GM12892 (cell line): Measurements from ENCODE around the gene PTEN.
A peak's percentile ranks its signal among the peaks of the same experiment; 100 is the strongest.

Experiments used
- DNase-seq: peaks from one replicate; pipeline ENCODE4 v3.0.0; 2011; ENCODE audit not compliant: insufficient read length
- FAIRE-seq: peaks from 2 replicates; lab custom pipeline; 2011; peaks lifted over from hg19 to GRCh38; lab: Jason Lieb, UNC
- POLR2A ChIP-seq: IDR thresholded peaks from 2 replicates; pipeline ENCODE4 v1.6.1; 2011; ENCODE audit warnings: low read depth, low read length, control low read depth
- POLR2AphosphoS5 ChIP-seq: IDR thresholded peaks from 2 replicates; pipeline ENCODE4 v1.6.1; 2011; ENCODE audit warnings: low read depth, low read length, control low read depth
- TAF1 ChIP-seq: IDR thresholded peaks from 2 replicates; pipeline ENCODE4 v1.6.1; 2011; ENCODE audit warnings: low read depth, mild to moderate bottlenecking, control low read depth, low read length, borderline replicate concordance

Gene PTEN

DNA sequence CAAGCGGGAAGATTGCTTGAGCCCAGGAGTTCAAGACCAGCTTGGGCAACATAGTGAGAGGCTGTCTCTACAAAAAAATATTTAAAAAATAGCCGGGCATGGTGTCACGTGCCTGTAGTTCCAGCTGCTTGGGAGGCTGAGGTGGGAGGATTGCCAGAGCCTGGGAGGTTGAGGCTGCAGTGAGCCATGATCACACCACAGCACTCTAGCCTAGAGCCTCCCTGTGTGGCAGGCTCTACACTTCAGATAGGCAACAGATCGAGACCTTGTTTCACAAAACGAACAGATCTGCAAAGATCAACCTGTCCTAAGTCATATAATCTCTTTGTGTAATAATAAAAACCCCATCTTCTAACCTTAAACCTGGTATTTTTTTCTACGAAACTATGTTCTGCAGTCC lies 76.8 kb downstream of the PTEN start:
- DNase-seq (no peak), FAIRE-seq (no peak)
- TF ChIP-seq POLR2A (no peak), POLR2AphosphoS5 (0 out of 2 replicates have a peak, but pooled peaks have one; percentile 38)

DNA sequence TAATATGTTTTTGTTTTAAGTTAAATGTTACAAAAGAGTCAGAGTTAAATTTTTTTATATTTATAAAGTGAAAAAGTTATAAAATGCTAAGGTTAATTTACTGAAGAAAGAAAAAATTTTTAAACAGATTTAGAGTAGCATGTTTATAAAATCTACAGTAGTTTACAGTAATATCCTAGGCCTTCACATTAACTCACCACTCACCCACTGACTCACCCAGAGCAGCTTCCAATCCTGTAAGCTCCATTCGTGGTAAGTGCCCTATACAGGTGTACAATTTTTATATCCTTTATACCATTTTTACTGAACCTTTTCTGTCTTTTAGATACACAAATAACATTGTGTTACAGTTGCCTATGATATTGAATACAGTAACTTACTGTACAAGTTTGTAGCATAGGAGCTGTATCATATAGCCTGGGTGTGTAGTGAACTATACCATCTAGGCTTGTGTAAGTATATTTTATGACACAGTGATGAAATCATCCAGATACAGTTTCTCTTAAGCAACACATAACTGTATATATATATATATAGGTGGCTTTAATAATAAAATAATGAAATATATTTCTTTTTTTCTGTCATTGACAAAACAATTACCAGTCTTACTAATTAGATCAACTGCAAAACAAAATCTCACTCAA lies 79.6 kb downstream of the PTEN start:
- DNase-seq, result no peak

DNA sequence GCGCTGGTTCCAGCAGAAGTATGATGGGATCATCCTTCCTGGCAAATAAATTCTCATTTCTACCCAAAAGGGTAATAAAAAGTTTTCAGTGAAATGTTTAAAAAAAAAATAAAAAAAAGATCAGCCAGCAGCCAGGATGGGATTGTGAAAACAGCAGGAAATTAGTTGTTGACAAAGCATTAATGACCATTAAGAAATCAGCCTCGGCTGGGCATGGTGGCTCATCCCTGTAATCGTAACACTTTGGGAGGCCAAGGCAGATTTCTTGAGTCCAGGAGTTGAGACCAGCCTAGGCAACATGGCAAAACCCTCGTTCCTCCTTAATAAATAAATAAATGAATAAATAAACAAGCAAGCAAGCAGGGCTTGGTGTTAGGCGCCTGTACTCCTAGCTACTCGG lies 82.6 kb downstream of the PTEN start:
- DNase-seq, result no peak
- no peak for TF ChIP-seq TAF1
- TF ChIP-seq POLR2A, result peak; percentile 41; the same call in 1 of the 2 replicates
- FAIRE-seq, result no peak

More for the DNA sequence above, 79.6 kb downstream of the PTEN start:
- FAIRE-seq, result no peak
- TF ChIP-seq TAF1 (no peak), POLR2AphosphoS5 (no peak)

DNA sequence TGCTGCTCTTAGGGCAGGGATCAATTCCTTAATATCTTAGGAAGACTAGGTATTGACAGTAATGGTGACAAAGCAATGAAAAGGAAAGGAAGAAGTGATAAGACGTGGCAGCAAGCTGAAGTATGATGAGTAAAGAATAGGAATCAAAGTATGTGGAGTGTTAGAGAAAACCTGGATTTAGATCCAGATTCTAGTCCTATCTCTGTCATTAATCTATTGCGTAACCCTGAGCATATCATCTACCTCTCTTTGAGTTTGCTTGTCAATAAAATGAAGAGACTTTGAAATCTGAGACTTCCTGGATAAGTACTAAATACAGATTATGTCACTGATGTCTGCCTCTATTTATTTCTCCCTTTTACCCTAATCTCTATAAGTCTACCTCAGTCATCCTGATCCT lies 89.2 kb downstream of the PTEN start:
- TF ChIP-seq TAF1 (no peak), POLR2A (no peak), POLR2AphosphoS5 (no peak)
- DNase-seq (no peak), FAIRE-seq (peak; percentile 44)

DNA sequence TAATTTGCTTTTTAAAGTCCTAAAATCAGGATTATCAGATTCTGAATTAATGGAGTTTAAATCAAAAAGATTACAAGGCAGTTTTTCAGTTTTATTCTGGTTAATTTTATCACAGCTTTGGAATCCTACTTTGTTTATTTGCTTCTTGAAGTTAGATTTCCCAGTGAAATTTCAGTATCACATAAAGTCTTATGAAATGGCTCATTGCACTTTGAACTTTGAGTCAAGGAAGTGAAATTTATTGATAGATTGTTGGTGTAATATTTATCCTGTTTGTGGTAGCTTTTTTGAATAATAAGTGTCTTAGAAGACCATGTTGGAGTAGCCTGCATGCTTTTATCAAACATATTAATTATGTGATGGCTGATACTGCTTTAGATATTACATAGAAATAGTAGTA lies 92.6 kb downstream of the PTEN start:
- TF ChIP-seq POLR2AphosphoS5 (no peak), TAF1 (no peak), POLR2A (no peak)
- FAIRE-seq (no peak), DNase-seq (no peak)

DNA sequence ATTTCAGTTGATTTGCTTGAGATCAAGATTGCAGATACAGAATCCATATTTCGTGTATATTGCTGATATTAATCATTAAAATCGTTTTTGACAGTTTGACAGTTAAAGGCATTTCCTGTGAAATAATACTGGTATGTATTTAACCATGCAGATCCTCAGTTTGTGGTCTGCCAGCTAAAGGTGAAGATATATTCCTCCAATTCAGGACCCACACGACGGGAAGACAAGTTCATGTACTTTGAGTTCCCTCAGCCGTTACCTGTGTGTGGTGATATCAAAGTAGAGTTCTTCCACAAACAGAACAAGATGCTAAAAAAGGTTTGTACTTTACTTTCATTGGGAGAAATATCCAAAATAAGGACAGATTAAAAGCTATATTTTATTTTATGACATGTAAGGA lies 94.3 kb downstream of the PTEN start:
- no peak for DNase-seq
- FAIRE-seq, result peak; percentile 73
- TF ChIP-seq POLR2A (no peak), TAF1 (no peak), POLR2AphosphoS5 (no peak)

DNA sequence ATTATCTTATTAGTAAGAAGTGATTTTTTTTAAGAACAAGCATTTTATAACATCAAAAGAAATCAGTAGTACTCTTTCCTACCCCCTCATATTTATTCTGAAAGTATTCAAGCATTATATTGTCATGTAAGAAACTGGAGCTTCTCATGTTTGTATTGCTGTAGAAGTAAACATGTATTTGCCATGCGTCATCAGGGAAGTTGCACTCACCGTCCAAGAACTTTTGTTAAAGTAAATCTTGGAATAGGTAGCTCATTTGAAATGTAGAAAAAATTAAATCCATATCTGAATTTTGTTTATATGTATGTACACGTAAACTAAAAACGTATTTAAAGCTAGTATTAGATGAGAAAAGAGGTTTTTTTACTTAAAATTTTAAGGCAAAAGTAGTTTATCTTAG lies 96.8 kb downstream of the PTEN start:
- DNase-seq (no peak), FAIRE-seq (no peak)
- no peak for TF ChIP-seq POLR2A
- TF ChIP-seq POLR2AphosphoS5, result no peak
- TF ChIP-seq TAF1, result no peak

DNA sequence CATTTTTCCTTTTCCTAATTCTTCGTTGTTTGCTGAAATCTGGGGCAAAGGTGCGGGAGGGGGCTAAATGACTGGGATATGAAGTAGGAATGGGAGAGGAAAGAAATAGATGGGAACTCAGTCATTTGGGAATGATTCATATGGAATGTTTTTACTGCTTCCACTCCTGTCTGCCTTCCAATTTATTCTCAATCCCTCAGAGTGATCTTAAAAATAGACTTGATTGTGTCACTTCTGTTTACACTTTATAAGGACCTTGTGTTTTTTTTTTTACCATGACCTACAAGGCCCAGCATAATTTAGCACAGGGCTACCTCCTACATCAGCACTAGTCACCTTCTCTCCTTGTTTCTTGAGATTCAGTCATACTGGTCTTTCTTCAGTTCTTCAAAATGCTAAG lies 97.9 kb downstream of the PTEN start:
- no peak for DNase-seq
- no peak for TF ChIP-seq POLR2AphosphoS5
- TF ChIP-seq POLR2A, result no peak
- no peak for TF ChIP-seq TAF1
- no peak for FAIRE-seq

DNA sequence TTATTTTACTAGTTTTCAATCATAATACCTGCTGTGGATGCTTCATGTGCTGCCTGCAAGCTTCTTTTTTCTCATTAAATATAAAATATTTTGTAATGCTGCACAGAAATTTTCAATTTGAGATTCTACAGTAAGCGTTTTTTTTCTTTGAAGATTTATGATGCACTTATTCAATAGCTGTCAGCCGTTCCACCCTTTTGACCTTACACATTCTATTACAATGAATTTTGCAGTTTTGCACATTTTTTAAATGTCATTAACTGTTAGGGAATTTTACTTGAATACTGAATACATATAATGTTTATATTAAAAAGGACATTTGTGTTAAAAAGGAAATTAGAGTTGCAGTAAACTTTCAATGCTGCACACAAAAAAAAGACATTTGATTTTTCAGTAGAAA lies 103.0 kb downstream of the PTEN start:
- FAIRE-seq, result no peak
- TF ChIP-seq POLR2AphosphoS5, result no peak
- no peak for TF ChIP-seq TAF1
- no peak for TF ChIP-seq POLR2A
- no peak for DNase-seq

DNA sequence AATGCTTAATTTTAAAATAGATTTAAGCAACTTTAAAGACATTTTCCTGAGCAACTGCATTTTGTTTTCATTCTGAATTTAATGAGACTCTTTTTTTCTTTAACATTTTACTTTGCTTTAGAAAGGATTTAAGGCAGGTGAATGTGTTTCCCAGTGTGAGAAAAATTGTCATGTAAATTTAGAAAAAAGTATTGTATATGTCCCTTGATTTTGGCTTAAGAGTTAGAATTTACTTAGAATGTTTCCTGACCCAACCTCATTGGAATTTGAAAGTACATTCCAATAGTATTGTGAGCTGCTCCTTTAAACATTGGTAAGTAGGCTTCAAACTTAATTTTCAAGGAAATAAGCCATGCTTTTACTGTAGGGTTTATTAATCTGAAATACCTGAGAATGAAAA lies 110.2 kb downstream of the PTEN start:
- no peak for TF ChIP-seq POLR2A
- TF ChIP-seq POLR2AphosphoS5, result no peak
- TF ChIP-seq TAF1, result no peak
- DNase-seq, result no peak
- FAIRE-seq, result no peak

DNA sequence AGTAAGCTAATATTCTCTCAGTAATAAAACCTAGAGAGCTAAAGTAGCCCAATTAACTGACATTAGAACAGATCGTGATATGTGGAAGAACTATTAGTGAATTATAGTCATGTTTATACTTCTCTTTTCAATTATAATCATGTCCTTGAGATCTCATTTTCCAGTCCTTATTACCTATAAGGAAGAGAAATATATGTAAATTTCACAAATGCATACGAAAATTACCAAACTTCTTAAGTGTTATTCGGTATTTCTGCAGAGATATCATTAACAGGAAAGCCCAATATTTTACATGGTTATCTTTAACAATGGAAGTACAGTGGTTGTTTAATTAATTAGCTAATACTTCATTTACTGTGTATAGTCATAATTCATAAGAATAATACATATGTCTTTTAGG lies 110.7 kb downstream of the PTEN start:
- TF ChIP-seq POLR2A (no peak), TAF1 (no peak), POLR2AphosphoS5 (no peak)
- FAIRE-seq (no peak), DNase-seq (no peak)

DNA sequence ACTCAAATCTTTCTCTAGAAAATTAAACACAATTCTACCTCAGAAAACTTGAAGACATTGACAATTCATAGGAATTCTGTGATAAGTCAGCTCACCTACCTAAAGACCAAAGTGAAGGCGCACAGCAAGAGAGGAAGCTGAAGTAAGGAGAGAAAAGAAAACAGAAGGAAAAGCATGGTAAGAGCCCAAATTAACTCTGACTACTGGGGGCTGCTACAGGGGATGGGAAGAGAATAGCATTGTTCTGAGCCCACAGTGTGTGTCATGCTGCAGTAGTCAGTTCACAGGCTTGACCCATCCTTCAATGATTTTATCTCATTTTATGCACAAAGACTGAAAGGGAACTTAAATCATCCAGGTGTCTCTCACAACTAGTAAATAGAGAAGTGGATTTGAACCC lies 111.3 kb downstream of the PTEN start:
- TF ChIP-seq POLR2A, result no peak
- no peak for TF ChIP-seq TAF1
- no peak for TF ChIP-seq POLR2AphosphoS5
- DNase-seq (no peak), FAIRE-seq (no peak)

DNA sequence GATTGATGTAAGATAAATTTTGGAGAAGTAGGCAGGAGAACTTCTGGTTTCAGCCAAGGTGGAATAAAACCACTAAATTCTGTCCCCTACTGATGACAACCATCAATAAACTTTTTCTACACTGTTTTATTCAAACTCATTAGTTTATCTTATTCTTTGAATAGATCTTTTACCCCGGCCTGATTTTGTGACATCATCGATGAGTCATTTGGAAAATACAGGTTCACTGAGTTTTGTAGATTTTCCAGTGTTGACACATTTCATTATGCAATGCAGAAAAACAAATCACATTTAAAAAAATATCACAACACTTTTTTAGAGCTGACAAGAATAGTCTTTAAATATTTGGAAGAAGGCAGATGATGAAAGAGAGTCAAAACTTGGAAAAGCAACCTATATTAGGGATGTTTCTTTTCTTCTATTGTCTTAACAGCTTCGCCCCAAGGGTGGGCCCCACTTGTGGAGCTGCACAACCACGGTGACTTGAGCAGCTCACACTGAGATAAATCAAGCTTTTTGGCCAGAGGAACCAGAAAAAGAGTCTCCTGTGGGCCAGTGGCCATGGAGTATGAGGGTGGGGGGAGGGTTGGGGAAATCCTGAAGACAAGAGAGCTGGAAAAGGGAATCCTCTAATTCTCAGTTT lies 112.8 kb downstream of the PTEN start:
- DNase-seq (no peak), FAIRE-seq (no peak)
- TF ChIP-seq POLR2A (no peak), TAF1 (no peak), POLR2AphosphoS5 (no peak)
